DMS53 treated with DMSO at 0.1 percent for 48 hours (cell line): ENCODE measurements around the gene TMEM150A.

ENCODE experiments used
- DNase-seq: peaks from one replicate; lab custom pipeline; 2025; ENCODE audit not compliant: unreplicated experiment; lab: John Stamatoyannopoulos, UW

TMEM150A gene

GRCh38 chr2:85595301-85596025, 7.0 kb downstream of the TMEM150A start, which contains the start of gene RNF181:
TSS of gene RNF181 (plus strand) at chr2:85595745. CDS start at chr2:85595764, 19 bp downstream.
- peak; percentile 100 for DNase-seq

- no peak for DNase-seq
Observed at GRCh38 chr2:85594715-85595300, 7.7 kb downstream of the TMEM150A start.

GRCh38 chr2:85593023-85593422, 9.5 kb downstream of the TMEM150A start:
- no peak for DNase-seq

GRCh38 chr2:85592299-85592698, 10.2 kb downstream of the TMEM150A start:
- DNase-seq: peak; percentile 50

- DNase-seq: no peak
Observed at GRCh38 chr2:85591563-85591962, 10.9 kb downstream of the TMEM150A start.

- peak; percentile 16 for DNase-seq
Observed at GRCh38 chr2:85590950-85591349, 11.5 kb downstream of the TMEM150A start.

GRCh38 chr2:85589982-85590791, 12.3 kb downstream of the TMEM150A start:
- DNase-seq: peak; percentile 96

- no peak for DNase-seq
Observed at GRCh38 chr2:85589181-85589580, 13.3 kb downstream of the TMEM150A start.

GRCh38 chr2:85588645-85589044, 13.9 kb downstream of the TMEM150A start:
- DNase-seq: no peak

- DNase-seq: no peak
Observed at GRCh38 chr2:85588236-85588635, 14.3 kb downstream of the TMEM150A start.

GRCh38 chr2:85585781-85586105, 16.8 kb downstream of the TMEM150A start:
- DNase-seq: no peak

GRCh38 chr2:85584857-85585780, 17.4 kb downstream of the TMEM150A start:
- DNase-seq: peak; percentile 93

- no peak for DNase-seq
Observed at GRCh38 chr2:85584354-85584856, 18.1 kb downstream of the TMEM150A start, which contains the start of gene VAMP5. TSS of gene VAMP5 (plus strand) at chr2:85584431. CDS start at chr2:85584491, 60 bp downstream.

GRCh38 chr2:85583667-85584353, 18.7 kb downstream of the TMEM150A start:
- DNase-seq: no peak

GRCh38 chr2:85582492-85582891, 20.0 kb downstream of the TMEM150A start:
- DNase-seq: no peak

GRCh38 chr2:85580206-85580605, 22.3 kb downstream of the TMEM150A start:
- DNase-seq: no peak

- no peak for DNase-seq
Observed at GRCh38 chr2:85579266-85579935, 23.1 kb downstream of the TMEM150A start.

- DNase-seq: no peak
Observed at GRCh38 chr2:85578243-85579180, 24.0 kb downstream of the TMEM150A start.
